Activated T-helper 2 cell treated with anti-CD3 and anti-CD28 coated beads, Interferon-gamma antibody, Interleukin-2, Interleukin-4, amounts not matched to agents 10 μg/mL and 5 μg/mL and 100 μg/mL, durations not matched to agents 14 hours and 24 hours and 36 hours (primary cell): ENCODE results near the gene MAGEA11. TPM values are rescaled to one million over a fixed set of nuclear protein-coding genes. Genes with fewer than 3 reads are reported as not detected.

Experiments used
- total RNA-seq: library from RNA; stranded (reverse); gene quantifications from 2 replicates; pipeline ENCODE4 v1.2.3, GENCODE V29; 2022

MAGEA11 gene
- total RNA-seq, 1 donor from 2014 or later: not detected

Other genes with a start within 250 kb of the MAGEA11 start
- 40.4 and 43.7 TPM in 2 replicates for gene IDS, start 206.8 kb upstream of the MAGEA11 start, total RNA-seq
- 25.2 and 28.9 TPM in 2 replicates for gene EOLA1, start 171.0 kb upstream of the MAGEA11 start, total RNA-seq
- 0.27 TPM in 1 of 2 replicates, not detected in the other for gene HSFX3, start 162.1 kb upstream of the MAGEA11 start, total RNA-seq
- not detected in 2 replicates for gene MAGEA9B, start 124.6 kb upstream of the MAGEA11 start, total RNA-seq
- gene HSFX2, start 116.7 kb upstream of the MAGEA11 start, total RNA-seq: 0.23 TPM in 1 of 2 replicates, not detected in the other
- 16.1 and 17.2 TPM in 2 replicates for gene TMEM185A, start 80.3 kb upstream of the MAGEA11 start, total RNA-seq
- 0.57 and 1.2 TPM in 2 replicates for gene HSFX1, start 62.0 kb downstream of the MAGEA11 start, total RNA-seq
- not detected in 2 replicates for gene MAGEA9, start 69.9 kb downstream of the MAGEA11 start, total RNA-seq
- gene MAGEA8, start 169.1 kb downstream of the MAGEA11 start, total RNA-seq: not detected in 2 replicates
- not detected in 2 replicates for gene HSFX4, start 217.5 kb downstream of the MAGEA11 start, total RNA-seq
- gene EOLA2, start 226.4 kb downstream of the MAGEA11 start, total RNA-seq: 45.1 and 45.2 TPM in 2 replicates